ENCODE measurements around the gene TLL2.

- TF ChIP-seq GABPB1 (CRISPR knock-in tag; IDR thresholded peaks at IDR 0.05) = no peak
- no peak for TF ChIP-seq CTCF (IDR thresholded peaks at IDR 0.05)
- TF ChIP-seq USF1 (CRISPR knock-in tag; IDR thresholded peaks at IDR 0.05) = no peak
- TF ChIP-seq ATF6 (CRISPR knock-in tag; IDR thresholded peaks at IDR 0.05) = no peak
- no peak for TF ChIP-seq MAX (CRISPR knock-in tag; IDR thresholded peaks at IDR 0.05)
- no peak for TF ChIP-seq RELA (CRISPR knock-in tag; IDR thresholded peaks at IDR 0.05; ENCODE audit: borderline replicate concordance)
- no peak for TF ChIP-seq ESRRA (CRISPR knock-in tag; IDR thresholded peaks at IDR 0.05; ENCODE audit: borderline replicate concordance)
- no peak for TF ChIP-seq TP53 (CRISPR knock-in tag; IDR thresholded peaks at IDR 0.05)
- no peak for TF ChIP-seq SMAD3 (CRISPR knock-in tag; IDR thresholded peaks at IDR 0.05; ENCODE audit: borderline replicate concordance)
- TF ChIP-seq ZNF138 (CRISPR knock-in tag; conservative IDR thresholded peaks at IDR 0.05) = no peak
- no peak for TF ChIP-seq ETV6 (CRISPR knock-in tag; IDR thresholded peaks at IDR 0.05)
Observed at GRCh38 chr10:96401036-96401435, 112.7 kb downstream of the TLL2 start.

Measured in WTC11 (cell line).